ENCODE results near the gene PKMYT1. TPM values are rescaled to one million over a fixed set of nuclear protein-coding genes. Genes with fewer than 3 reads are reported as not detected.

The PKMYT1 gene
- total and polyA plus RNA-seq, 5 donors, result 1.1 to 2.1 (median 2.1) TPM; not detected in 2

DNA sequence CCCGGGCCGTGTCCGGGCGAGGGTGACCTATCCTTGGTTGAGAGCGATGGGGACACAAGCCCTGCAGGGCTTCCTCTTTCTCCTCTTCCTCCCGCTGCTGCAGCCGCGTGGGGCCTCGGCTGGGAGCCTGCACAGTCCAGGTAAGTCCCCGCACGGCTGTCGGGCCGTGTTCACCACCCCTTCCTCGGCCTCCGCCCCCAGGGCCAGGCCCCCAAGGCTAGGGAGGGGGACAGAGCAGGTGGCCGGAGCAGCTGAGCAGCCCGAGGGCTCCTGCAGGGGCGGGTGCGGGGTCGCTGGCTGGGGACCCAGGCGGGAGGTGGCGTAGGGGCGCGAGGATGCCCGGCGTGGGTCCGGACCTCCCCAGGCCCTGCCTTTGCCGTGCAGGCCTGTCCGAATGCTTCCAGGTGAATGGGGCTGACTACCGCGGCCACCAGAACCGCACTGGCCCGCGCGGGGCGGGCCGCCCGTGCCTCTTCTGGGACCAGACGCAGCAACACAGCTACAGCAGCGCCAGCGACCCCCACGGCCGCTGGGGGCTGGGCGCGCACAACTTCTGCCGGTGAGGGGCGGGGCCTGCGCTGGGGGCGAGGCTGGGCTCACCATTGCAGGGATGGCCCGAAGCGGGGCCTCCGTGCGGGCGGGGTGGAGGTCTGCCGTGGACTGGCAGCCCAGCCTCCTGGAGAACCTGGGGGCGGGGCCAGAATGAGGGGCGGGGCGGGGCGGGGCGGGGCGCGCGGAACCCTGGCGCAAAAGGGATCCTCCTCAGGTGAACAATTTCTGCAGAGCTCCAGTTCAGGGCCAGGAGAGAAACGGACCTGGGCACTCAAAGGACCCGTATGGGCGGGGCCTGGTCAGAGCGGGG is 15.5 kb downstream of the PKMYT1 start:
- Histone ChIP-seq H3K4me3 (ENCODE audit: low read length) (peak overlapping the region; percentile 22), H3K27ac (ENCODE audit: low read length) (no peak overlapping the region), H3K27me3 (ENCODE audit: control insufficient read depth, insufficient read depth) (no peaks in the 10 kb centered on the region), H3K4me1 (ENCODE audit: control insufficient read depth, insufficient read depth, low read length) (peaks cover 4% of the 10 kb centered on the region), H3K9me3 (ENCODE audit: control insufficient read depth, low read length) (no peaks in the 10 kb centered on the region)
- WGBS, result 1% methylated on average over 68 of the region's 68 CpGs
- peak in 2 of 3 donors; percentile 59 to 60 for DNase-seq
- ATAC-seq, result no peak
- intact Hi-C loops (cut with DNase I), result no loop called here

DNA sequence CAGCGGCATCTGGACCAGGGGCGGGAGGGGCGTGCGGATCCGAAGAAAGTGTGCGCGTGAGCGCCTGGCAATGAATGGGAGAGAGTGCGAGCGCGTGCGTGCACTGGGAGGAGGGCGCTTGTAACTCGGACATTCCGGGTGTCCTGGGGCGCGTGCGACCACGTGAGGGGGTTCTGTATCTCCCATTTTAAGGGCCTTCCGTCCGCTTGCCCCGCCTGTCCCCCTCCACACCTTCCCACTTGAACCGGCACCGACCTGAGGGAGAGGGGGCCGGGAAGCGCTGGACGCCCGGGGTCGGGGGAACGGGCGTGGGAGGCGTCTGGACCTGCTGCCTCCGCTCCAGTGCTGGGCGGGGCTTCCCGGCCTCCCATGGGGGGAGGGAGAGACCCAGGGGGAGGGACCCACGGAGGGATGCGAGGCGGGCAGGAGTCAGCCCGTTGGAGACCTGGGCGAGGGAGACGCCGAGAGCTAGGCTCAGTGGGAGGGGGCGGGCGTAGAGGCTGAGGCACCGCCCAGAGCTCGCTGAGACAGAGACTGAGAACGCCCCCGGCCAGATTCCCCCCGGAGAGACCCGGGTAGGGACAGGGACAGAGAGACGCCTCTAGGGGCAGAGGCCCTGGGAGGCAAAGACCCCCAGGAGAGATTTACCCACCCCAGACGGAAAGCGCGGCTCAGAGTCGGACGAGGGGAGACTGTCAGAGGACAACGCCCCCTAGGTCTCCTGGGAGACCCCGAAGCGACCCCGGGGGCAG is 16.3 kb downstream of the PKMYT1 start, which contains the start of gene KREMEN2:
KREMEN2 (plus strand) TSS at position 553 of the 752 bp plus-strand sequence. CDS start 246 bp downstream, outside the sequence.
- no peaks in the 10 kb centered on the region for H3K27me3 ChIP-seq (ENCODE audit: control insufficient read depth, insufficient read depth)
- no peak within 1 kb of the TSS for H3K27ac ChIP-seq (ENCODE audit: low read length)
- H3K4me3 ChIP-seq (ENCODE audit: low read length), result peak within 1 kb of the TSS; percentile 22
- under 1% methylated on average over 60 of the region's 60 CpGs for WGBS
- DNase-seq (peak in 2 of 3 donors; percentile 50 to 66), ATAC-seq (no peak)
- H3K9me3 ChIP-seq (ENCODE audit: control insufficient read depth, low read length), result no peaks in the 10 kb centered on the region
- H3K4me1 ChIP-seq (ENCODE audit: control insufficient read depth, insufficient read depth, low read length), result peaks cover 3% of the 10 kb centered on the region
- intact Hi-C loops (cut with DNase I), result no loop called here

DNA sequence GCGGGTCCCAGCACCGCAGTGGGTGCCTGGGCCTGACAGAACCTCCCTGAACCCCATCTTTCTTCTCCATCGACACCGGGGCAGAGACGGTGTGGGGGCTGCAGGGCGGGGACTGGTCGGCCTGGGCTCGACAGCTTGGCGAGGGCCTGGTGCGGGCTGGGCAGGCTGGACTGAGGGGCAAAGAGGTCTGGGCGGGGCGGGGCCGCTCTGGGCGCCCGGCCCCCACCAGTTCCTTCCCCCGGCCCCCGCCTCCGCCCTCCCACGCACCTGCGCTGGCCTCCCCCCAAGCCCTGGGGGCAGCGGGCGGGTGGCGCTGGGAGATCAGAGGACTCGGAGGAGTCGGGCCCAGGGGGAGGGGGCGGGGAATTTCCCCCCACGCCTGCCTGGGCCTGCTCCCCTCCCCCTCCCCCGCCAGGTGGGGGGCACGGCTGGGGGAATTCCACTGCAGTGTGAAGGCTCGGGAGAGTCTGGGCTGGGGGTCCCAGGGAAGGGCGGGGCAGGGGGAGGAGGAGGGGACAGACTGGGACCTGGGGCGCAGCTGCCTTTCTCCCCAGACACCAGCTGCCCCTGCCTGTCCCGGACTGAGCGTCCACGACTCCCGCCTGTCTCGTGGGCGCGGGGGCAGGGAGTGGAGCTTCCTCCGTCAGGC is 17.0 kb downstream of the PKMYT1 start:
- ATAC-seq, result no peak
- Histone ChIP-seq H3K4me1 (ENCODE audit: control insufficient read depth, insufficient read depth, low read length) (no peaks in the 10 kb centered on the region), H3K4me3 (ENCODE audit: low read length) (no peak overlapping the region), H3K27ac (ENCODE audit: low read length) (no peak overlapping the region), H3K9me3 (ENCODE audit: control insufficient read depth, low read length) (no peaks in the 10 kb centered on the region), H3K27me3 (ENCODE audit: control insufficient read depth, insufficient read depth) (no peaks in the 10 kb centered on the region)
- intact Hi-C loops (cut with DNase I), result no loop called here
- under 1% methylated on average over 40 of the region's 40 CpGs for WGBS
- peak in 2 of 3 donors; percentile 43 to 64 for DNase-seq

DNA sequence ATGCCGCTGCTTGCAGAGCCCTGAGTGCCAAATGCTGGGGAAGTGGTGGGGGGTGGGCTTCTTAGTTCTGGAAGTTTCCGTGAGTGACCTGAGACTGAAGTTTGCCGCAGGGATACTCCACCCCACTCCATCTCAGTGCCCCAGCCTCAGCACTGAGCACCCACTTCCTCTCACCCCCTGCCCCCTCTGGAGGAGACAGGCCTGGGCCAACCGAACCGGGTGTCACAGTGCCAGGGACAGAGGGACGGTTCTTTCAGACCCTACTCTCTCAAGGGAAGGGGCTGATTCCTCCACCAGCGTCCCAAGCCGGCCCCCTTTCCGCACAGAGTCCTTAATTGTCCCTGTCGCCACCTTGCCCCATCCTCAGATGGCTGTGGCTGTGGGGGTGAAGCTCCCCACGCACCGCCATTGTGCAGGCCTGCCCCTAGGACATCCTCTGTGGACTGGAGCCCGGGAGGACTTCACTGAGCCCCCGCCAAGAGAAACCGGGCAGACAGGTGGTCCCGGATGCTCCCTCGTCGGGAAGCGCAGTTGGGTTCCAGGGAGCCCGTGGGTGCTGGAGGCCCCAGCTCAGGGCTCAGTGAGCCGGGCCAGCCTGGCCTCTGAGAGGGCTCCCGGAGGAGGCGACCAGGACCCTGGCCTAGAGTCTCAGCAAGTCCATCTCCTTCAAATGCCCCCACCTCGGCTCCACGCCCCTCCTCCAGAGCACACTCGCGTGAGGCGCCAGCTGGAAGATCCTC is 17.7 kb downstream of the PKMYT1 start:
- no peaks in the 10 kb centered on the region for H3K27me3 ChIP-seq (ENCODE audit: control insufficient read depth, insufficient read depth)
- H3K27ac ChIP-seq (ENCODE audit: low read length), result no peak overlapping the region
- ATAC-seq (no peak), DNase-seq (peak in 1 of 3 donors; percentile 40)
- no peaks in the 10 kb centered on the region for H3K4me1 ChIP-seq (ENCODE audit: control insufficient read depth, insufficient read depth, low read length)
- no peaks in the 10 kb centered on the region for H3K9me3 ChIP-seq (ENCODE audit: control insufficient read depth, low read length)
- WGBS, result 21% methylated on average over 28 of the region's 28 CpGs
- intact Hi-C loops (cut with DNase I), result no loop called here
- H3K4me3 ChIP-seq (ENCODE audit: low read length), result no peak overlapping the region

DNA sequence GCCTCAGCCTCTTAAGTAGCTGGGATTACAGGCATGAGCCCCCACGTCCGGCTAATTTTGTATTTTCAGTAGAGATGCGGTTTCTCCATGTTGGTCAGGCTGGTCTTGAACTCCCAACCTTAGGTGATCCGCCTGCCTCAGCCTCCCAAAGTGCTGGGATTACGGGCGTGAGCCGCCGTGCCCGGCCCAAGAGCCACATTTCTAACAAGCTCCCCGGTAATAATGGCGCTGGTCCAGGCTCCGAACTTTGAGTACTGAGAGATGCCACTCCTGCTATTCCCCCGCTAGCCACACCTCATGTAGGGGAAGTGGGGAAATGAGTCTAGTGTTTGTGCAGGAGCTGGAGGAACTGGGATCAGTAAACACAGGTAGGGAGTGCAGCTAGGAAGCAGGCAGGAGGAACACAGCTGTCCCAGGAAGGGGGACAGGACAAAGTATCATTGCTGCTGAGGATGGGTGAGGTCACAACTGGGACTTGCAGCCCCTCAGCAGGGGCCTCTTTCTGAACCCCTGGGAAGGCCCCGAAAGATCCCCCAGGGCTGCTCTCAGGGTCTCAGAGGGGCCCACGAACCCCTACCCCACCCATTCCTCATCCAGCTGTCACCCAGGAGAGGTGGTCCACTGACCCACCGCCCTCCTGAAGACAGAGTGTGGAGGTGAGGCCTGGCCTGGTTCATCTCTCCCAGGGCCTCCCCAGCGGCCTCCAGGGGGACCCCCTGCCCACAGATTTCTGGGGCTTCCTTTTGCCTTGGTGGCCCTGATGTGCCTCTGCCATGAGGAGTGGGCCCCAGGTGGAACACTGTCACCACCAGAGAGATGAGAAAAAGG is 19.8 kb downstream of the PKMYT1 start:
- intact Hi-C loops (cut with DNase I), result no loop called here
- peak in 2 of 3 donors; percentile 34 to 35 for DNase-seq

DNA sequence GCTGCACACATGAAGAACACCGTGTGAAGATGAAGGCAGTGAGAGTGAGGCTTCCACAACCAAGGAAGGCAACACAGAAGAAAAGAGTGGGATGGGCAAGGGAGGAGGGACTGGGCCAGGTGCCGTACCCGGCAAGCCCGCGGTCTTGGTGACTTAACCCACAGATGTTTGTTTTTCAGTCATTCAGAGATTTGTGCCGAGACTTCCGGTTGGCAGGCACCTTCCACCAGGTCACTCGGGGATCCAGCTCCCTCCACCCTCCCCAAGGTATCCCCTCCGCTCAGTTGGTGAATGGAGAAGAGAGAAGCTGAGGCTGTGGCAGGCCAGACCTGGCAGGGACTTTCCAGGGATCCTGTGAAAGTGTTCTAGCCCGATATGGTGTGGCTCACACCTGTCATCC is 21.0 kb downstream of the PKMYT1 start:
- intact Hi-C loops (cut with DNase I), result no loop called here
- Histone ChIP-seq H3K27me3 (ENCODE audit: control insufficient read depth, insufficient read depth) (no peaks in the 10 kb centered on the region), H3K9me3 (ENCODE audit: control insufficient read depth, low read length) (no peaks in the 10 kb centered on the region), H3K4me1 (ENCODE audit: control insufficient read depth, insufficient read depth, low read length) (no peaks in the 10 kb centered on the region), H3K4me3 (ENCODE audit: low read length) (no peak overlapping the region), H3K27ac (ENCODE audit: low read length) (no peak overlapping the region)
- DNase-seq (no peak), ATAC-seq (no peak)
- 64% methylated on average over 10 of the region's 10 CpGs for WGBS

More for the DNA sequence above, 19.8 kb downstream of the PKMYT1 start:
- H3K27me3 ChIP-seq (ENCODE audit: control insufficient read depth, insufficient read depth), result no peaks in the 10 kb centered on the region
- H3K27ac ChIP-seq (ENCODE audit: low read length), result no peak overlapping the region
- H3K9me3 ChIP-seq (ENCODE audit: control insufficient read depth, low read length), result no peaks in the 10 kb centered on the region
- H3K4me3 ChIP-seq (ENCODE audit: low read length), result no peak overlapping the region
- ATAC-seq, result no peak
- WGBS, result 77% methylated on average over 17 of the region's 17 CpGs
- no peaks in the 10 kb centered on the region for H3K4me1 ChIP-seq (ENCODE audit: control insufficient read depth, insufficient read depth, low read length)

DNA sequence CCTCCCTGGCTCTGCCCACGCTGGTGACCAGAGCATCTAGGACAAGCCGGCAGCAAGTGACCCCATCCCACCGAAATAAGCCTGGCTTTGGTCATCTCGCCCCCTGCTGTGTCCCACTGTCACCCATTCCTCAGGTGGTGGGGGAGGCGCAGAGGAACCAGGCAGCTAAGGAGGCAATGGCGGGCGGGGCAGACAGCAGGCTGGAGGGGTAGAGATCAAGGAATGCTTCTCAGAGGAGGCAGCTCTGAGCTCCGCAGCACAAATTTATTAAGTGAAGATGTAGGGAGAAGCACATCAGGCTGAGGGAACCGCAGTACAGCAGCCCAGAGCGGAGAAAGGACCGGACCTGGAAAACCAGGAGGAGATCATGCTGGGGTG is 23.7 kb downstream of the PKMYT1 start:
- 79% methylated on average over 11 of the region's 11 CpGs for WGBS

DNA sequence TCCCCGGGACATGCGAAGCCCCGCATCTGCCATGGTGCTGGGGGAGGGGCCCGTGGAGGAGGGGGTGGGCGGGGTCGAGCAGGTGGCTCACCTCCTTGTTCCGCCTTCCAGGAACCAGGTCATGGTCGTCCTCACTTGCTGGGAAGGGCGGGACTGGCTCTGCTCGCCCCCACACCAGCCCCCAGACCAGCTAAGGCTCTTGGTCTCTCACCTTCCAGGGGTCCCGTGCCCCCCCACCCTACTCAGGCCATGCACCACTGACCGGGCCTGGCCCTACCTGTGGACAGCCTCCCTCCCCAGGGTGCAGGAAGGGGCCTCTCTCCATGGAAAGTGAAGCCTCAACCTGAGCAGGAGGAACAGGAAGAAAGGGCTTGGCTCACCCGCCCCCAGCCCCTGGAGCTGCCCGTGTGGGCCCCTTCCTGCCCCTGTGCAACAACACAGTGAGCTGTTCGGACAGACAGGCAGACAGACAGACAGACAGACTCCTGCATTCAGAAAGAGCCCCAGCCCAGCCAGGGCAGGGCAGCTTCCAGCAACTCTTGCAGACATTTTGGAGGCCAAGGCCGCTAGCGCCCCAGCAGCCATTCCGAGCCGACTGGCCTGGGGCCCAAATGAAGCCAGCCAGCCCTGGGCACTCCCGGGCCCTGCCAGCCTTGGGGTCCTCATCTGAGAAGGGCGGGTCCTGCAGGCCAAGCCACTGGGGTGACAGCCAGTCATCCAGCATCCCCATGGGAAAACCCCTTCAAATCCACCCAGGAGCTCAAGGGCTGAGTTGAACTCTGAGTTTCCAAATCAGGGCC is 24.3 kb downstream of the PKMYT1 start:
- H3K4me1 ChIP-seq (ENCODE audit: control insufficient read depth, insufficient read depth, low read length), result no peaks in the 10 kb centered on the region
- DNase-seq, result no peak
- H3K4me3 ChIP-seq (ENCODE audit: low read length), result no peak overlapping the region
- H3K27ac ChIP-seq (ENCODE audit: low read length), result no peak overlapping the region
- no peaks in the 10 kb centered on the region for H3K9me3 ChIP-seq (ENCODE audit: control insufficient read depth, low read length)
- intact Hi-C loops (cut with DNase I), result no loop called here
- H3K27me3 ChIP-seq (ENCODE audit: control insufficient read depth, insufficient read depth), result no peaks in the 10 kb centered on the region
- 44% methylated on average over 21 of the region's 21 CpGs for WGBS
- ATAC-seq, result peak in 1 of 2 donors; percentile 7

More for the DNA sequence above, 23.7 kb downstream of the PKMYT1 start:
- no peak overlapping the region for H3K4me3 ChIP-seq (ENCODE audit: low read length)
- no peaks in the 10 kb centered on the region for H3K4me1 ChIP-seq (ENCODE audit: control insufficient read depth, insufficient read depth, low read length)
- ATAC-seq (no peak), DNase-seq (peak in 1 of 3 donors; percentile 44)
- no peaks in the 10 kb centered on the region for H3K9me3 ChIP-seq (ENCODE audit: control insufficient read depth, low read length)
- intact Hi-C loops (cut with DNase I), result no loop called here
- H3K27me3 ChIP-seq (ENCODE audit: control insufficient read depth, insufficient read depth), result no peaks in the 10 kb centered on the region
- H3K27ac ChIP-seq (ENCODE audit: low read length), result no peak overlapping the region

DNA sequence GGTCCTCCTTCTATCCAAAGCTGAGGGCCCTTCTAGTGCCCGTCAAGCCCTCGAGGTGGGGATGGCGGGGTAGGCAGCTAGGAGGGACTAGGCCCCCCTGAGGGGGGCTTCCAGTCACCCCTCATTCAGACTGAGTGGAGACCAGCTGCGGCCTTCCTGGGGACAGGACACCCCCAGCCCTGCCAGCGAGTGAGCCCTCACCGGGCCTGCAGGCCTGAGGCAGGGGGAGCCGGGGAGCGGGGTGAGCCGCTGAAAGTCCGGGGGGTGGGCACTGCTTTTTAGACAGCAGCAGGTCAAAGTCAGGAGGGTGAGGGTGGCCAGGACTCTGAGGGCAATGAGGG is 24.8 kb downstream of the PKMYT1 start:
- Histone ChIP-seq H3K27ac (ENCODE audit: low read length) (no peak overlapping the region), H3K4me3 (ENCODE audit: low read length) (no peak overlapping the region), H3K4me1 (ENCODE audit: control insufficient read depth, insufficient read depth, low read length) (no peaks in the 10 kb centered on the region), H3K9me3 (ENCODE audit: control insufficient read depth, low read length) (no peaks in the 10 kb centered on the region), H3K27me3 (ENCODE audit: control insufficient read depth, insufficient read depth) (no peaks in the 10 kb centered on the region)
- no peak for ATAC-seq
- intact Hi-C loops (cut with DNase I), result no loop called here
- DNase-seq, result peak in 2 of 3 donors; percentile 16 to 52
- WGBS, result 54% methylated on average over 10 of the region's 10 CpGs

All from right cardiac atrium (tissue), 5 donors.